NCI-H446 (cell line): Measurements from ENCODE around the gene MTA3.
"Not testable (repeated sequence)": the region's sequence is repeated elsewhere in the genome, so short reads cannot be mapped to it uniquely, and the experiment has no call there.

Experiments used
- DNase-seq, 2 experiments: peaks; one replicate each; lab custom pipeline; 2025; lab: John Stamatoyannopoulos, UW

Gene MTA3

GRCh38 chr2:42568401-42569115 is at the start of gene MTA3:
MTA3 (plus strand) TSS chr2:42568632; CDS start chr2:42568746, 114 bp downstream.
- DNase-seq = peak in 1 of 2 experiments; percentile 38

- DNase-seq = no peak
Observed at GRCh38 chr2:42519624-42520023, 48.8 kb upstream of the MTA3 start.

- DNase-seq = no peak
Observed at GRCh38 chr2:42522035-42522434, 46.4 kb upstream of the MTA3 start.

- DNase-seq = no peak
Observed at GRCh38 chr2:42523341-42523740, 45.1 kb upstream of the MTA3 start.

- no peak for DNase-seq
Observed at GRCh38 chr2:42532397-42532796, 36.0 kb upstream of the MTA3 start.

GRCh38 chr2:42537493-42537892 is 30.9 kb upstream of the MTA3 start:
- no peak for DNase-seq

- no peak for DNase-seq
Observed at GRCh38 chr2:42542871-42543270, 25.6 kb upstream of the MTA3 start.

GRCh38 chr2:42545023-42545721 is 23.3 kb upstream of the MTA3 start:
- no peak for DNase-seq

GRCh38 chr2:42545841-42546390 is 22.5 kb upstream of the MTA3 start:
- no peak for DNase-seq

- no peak for DNase-seq
Observed at GRCh38 chr2:42547014-42547413, 21.4 kb upstream of the MTA3 start.

GRCh38 chr2:42547446-42548295 is 20.8 kb upstream of the MTA3 start:
- no peak for DNase-seq

- no peak for DNase-seq
Observed at GRCh38 chr2:42550870-42551269, 17.6 kb upstream of the MTA3 start.

- no peak for DNase-seq
Observed at GRCh38 chr2:42554392-42554791, 14.0 kb upstream of the MTA3 start.

- DNase-seq = no peak
Observed at GRCh38 chr2:42556315-42556890, 12.0 kb upstream of the MTA3 start.

GRCh38 chr2:42557306-42557705 is 11.1 kb upstream of the MTA3 start:
- no peak for DNase-seq

- no peak for DNase-seq
Observed at GRCh38 chr2:42558827-42559226, 9.6 kb upstream of the MTA3 start.

- not testable (repeated sequence) for DNase-seq
Observed at GRCh38 chr2:42560133-42560532, 8.3 kb upstream of the MTA3 start.

GRCh38 chr2:42560899-42561298 is 7.5 kb upstream of the MTA3 start:
- no peak for DNase-seq

- DNase-seq = no peak
Observed at GRCh38 chr2:42562474-42563144, 5.8 kb upstream of the MTA3 start.

GRCh38 chr2:42566025-42566424 is 2.4 kb upstream of the MTA3 start:
- DNase-seq = no peak

GRCh38 chr2:42566837-42567321 is 1.6 kb upstream of the MTA3 start:
- no peak for DNase-seq
